Pulmonary artery endothelial cell (primary cell): ENCODE measurements around the gene PBX3. TPM values are rescaled to one million over a fixed set of nuclear protein-coding genes. Genes with fewer than 3 reads are reported as not detected.

Experiments
- DNase-seq: peaks from one replicate; pipeline ENCODE4 v3.0.0-alpha.2; 2011; ENCODE audit warnings: low read depth, low spot score
- total RNA-seq: library from RNA; depleted of rRNA; stranded (reverse); fragments of >200 nt; gene quantifications from 2 replicates; pipeline ENCODE4 v1.2.3, GENCODE V29; 2014

The PBX3 gene
- total RNA-seq, 1 donor from 2014 or later, result 9.2 TPM

DNA sequence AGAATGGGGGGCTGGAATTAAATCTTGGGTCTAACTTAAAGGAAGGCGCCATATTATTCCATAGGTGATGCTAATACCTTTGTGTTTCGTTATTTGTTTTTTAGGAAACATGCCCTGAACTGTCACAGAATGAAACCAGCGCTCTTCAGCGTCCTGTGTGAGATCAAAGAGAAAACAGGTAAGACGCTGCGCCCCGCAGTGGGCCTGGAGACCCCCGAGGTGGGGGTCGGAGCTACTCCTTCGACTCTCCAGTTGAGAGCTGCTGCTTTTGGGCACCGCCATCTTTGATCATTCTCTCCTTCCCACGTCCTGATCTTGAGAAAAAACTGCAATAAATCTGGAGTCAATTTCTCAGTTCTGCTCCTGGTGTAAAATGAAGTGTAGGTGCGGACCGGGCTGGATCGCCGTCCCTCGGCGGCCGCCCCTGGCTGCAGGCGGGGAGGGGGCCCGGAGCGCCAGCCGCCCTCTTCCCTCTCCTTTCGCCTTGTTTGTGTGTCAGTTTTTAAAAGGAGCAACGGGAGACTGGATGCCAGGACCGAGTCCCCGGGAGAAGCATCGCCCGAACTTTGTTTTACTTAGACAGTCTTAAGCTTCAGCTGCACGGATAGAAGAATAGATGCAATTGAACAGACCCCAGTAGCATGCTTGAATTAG is 1.4 kb downstream of the PBX3 start:
- no peak for DNase-seq

DNA sequence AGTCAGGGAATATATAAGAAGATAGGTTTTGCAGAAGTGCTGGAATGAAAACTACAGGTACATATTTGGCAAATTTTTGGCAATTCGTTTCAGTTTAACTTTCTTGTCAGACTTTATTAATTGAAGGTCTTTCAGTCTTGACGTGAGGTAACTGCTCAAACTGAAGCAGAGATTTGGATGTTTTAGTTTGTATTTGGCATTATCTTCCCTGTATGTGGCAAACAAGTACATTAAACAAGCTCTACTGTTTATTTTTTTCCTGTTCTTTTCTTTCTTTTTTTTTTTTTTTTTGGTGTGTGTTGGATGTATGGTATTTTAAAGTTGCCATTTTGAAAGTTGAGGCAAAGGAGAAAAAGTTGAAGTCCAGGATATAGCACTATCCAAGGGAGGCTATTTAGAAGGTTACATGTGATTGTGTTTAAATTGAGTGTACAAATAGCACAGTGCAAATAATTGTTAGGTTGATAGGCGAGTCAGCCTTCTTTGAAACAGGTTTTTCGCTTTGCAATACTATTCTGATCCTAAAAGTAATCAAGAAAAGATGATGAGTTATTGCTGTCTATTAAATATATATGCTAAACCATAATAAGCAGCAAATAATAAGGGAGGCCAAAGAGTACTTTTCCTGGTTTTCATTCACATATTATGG is 2.2 kb downstream of the PBX3 start:
- DNase-seq, result no peak

DNA sequence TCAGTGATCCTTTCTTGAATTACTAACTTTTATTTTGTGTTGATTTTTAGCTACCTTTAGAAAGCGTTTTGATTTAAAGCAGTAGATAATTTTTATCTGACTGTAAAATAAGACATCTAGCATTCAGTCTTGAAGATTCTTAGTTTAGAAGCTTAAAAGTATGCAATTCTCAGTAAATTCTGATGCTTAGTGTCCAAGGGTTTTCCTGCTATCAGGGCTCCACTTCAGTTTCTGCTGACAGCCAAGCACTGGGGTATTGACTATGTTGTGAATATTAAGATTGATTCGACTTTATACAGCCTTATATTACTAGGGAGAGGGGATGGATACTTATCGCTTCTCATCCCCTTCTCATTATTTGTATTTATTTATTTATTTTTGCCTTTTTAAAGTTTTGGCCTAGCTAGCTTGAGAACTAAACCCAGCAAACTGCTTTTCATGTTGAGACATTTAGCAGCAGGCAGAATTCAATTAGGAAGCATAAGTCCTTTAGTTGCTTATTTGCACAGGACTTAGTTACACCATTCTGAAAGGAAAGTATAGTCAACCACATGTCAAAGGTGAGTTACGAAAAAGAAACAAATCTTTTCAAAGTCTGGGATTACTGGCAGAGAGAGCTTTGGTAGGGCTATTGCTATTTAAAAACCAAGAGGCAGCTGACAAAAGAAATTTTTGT is 2.9 kb downstream of the PBX3 start:
- DNase-seq, result no peak

DNA sequence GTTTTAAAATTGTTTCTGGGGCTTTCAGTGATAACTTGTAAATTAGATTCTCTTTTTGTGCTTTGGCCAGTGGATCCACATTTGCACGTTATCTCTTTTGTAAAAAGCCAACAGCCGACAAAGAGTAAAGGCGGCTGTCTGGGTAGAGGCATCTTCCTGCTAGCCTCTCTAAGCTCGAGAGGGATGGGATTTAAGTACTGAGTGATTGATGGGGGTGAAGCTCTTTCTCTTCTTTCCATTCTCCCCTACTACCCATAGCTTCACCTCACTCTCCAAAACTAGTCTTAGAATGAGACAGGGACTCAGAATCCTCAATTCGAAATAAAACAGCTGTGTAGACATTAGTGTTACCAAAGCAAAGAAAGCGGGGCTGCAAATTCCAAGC is 3.4 kb downstream of the PBX3 start:
- DNase-seq, result no peak

DNA sequence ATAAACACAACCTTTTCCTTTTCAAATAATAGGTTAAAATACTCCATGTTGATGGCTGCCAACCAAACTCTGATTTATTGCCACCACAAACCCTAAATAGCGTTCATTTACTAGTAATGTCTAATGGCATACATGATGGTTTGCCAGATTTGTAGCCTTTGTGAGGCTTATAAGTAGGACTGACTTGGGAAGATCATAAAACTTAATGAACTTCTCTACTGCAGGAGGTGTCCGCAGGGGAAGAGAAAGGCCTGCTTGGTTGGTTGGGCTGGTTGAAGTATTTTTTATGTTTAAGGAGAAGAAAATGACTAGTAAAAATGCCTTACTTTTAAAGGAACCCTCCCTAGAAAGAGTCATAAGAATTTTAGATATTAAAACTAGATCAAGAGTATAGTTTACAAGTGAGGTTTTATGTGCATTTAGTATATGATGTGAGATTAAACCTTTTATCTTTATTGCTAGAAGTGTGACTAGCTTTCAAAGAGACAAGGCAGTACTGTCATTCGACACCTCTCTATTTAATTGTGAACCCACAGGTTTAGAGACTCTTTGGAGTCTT is 5.0 kb downstream of the PBX3 start:
- DNase-seq, result no peak

DNA sequence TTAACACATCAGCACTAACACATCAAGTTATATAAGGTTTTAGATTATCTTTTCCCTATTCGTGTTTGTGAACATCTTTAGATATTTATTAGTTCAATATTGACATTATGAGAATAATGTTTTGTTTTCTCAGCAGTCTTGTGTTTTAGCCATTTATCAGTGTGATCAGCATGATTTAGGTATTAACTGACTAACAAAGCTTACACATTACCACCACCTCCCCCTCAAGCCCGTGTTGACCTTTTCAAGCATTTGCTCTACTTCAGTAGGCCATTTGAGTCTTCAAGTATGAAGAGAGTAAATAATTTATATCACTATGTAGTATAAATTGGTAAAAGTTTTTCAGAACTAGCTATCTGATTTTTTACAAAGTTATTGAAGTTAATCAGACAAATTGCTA is 6.9 kb downstream of the PBX3 start:
- DNase-seq, result no peak

DNA sequence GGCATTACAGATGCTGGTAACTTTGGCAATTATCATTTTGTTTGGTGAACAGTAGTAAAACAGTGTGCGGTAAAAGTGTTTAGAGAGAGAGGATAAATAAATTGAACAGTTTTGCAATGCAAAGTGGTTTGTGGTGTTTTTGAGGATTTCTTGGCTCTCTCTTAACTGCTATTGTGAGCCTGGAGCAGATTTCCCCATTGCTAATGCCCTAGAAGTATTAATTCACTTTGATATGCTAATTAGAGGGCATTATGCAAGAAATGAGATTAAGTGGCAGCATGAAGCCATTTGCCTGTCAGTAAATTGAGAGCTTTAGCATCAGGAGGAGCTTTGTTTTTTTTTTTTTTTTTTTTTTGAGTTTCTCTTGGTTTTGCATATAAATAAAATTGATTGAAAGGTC is 8.2 kb downstream of the PBX3 start:
- DNase-seq, result no peak

DNA sequence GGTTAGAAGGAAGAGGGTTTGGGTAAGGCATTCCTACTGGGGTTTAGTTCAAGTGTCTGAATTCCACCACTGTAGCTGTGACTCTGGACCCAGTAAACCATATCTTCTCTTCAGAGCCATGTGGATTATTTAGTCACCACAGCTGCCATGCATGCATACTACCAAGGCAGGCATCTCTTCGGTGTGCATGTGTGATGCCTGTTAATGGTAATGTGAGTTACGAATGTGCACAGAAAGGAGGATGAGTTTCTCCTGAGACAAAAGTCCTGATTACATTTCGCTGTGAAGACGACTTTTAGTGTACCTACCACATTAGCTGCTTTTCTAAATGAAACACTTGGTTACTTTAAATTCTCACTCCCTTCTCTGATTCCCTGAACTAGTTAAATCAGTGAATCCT is 9.3 kb downstream of the PBX3 start:
- DNase-seq, result no peak

DNA sequence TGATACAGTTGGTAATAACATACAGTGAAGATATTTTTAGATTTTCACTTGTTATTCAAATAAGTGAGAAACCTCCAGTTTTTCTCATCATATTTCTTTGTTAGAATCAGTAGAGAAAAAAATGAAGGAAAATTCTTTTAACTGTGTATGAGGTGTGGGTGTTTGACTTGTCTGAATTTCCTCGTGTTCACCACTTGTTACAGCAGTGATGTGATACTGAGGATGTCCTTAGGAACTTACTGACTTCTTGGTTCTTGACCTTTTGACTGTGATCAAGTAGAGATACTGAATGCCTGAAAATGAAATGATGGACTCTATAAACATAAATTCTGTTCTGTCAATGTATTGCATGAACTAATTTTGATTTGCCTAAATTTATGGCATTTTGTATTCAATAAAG is 10.7 kb downstream of the PBX3 start:
- no peak for DNase-seq

DNA sequence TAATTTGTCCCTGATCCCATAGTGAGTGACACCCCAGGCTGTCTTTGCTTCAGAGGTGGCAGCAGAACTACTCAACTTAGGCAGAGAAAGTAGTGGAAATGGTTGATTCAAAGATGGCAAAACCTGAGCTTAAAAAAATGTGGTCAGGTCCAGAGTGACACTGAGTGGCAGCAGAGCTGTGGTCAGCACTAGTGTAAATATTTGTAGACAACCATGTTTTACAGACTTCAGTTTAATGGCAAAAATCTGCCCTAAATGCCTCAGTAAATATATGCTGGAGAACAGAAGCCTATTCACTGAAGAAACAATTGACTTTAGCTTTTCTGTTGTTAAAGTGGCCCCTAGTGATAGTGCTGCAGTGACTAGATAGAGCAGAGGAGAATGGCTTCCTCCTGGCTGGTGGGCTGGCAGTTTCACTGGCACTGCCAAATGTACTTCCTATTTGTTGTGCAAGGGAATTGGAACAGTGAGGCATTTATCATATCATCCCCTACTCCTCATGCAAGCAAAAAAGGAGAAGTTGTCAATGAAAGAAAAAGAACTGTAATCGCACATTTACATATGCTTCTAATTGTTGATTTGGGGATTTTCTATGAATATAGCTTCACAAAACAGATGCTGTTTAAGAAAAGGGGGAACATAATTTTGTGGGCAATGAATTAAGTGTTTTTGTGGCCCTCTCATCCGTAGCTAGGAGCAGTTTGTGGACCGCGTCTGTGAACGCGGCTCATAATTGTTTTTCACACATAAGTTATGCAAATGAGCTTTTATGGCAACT is 12.0 kb downstream of the PBX3 start:
- DNase-seq, result no peak

DNA sequence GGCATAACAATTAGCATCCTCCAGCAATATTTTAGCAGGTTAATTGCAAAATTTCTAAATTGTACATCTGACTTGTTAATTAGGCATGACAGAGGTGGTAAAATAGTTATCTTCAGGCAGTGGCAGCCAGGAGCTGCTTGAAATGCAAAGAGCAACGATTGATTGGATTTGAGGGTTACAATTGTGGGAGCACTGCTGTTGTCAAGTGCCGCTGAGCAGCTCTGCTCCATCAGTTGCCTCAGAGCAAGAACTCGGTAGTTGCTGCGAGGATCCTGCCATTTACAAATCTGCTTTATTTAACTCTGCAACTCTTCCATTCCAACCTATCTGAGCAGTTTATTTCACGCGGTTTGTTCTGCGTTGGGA is 12.6 kb downstream of the PBX3 start:
- no peak for DNase-seq

DNA sequence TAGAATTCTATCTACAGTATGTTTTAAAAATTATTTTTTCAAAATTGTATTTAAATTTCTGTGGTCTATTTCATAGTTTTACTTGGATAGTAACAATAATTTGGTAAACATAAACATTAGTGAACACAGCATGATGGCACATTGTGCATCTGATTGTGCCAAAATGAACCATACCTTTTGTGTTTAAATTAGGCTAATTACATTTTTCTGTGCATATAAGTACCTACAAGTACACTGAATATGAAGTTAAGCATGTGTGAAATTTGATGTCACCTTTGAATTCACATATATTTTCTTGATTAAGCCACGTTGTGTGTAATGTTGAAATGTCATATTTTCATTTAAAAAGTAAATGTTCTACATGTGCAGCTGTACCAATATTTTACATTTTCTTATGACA is 13.4 kb downstream of the PBX3 start:
- no peak for DNase-seq

DNA sequence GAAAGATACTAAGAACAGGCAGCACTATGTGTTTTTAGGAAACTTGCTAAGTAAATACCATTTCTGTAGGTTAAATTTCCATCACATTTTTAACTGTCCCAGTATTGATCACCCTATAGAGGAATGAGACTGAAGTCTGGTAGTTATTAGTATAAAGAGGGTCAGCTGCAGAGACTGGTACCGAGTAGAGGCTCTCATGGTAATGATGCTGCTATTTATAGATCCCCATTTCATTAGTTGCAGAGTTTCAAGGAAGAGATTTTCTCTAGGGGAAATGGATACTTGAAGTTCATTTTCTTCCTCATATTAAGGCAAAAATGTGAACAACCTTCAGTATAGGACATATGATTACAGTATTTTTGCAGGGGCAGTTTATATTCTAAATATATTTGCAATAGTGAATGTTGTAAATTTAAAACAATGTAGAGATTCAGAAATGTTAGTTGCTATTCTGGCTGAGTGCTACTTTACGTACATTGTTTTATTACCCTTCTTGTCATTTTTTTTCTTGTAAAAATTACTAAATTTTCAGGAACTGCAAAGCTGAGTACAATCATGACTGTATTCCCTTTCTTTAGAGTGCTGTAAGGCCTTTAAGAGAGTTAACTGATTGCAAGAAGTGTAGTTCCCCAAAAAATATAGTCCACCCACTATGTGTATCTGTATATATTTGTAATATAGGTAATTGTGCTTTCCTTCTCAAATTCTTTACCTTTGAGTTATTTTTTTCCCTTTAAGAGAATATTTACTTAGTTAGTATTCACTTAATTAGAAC is 14.7 kb downstream of the PBX3 start:
- DNase-seq, result no peak

DNA sequence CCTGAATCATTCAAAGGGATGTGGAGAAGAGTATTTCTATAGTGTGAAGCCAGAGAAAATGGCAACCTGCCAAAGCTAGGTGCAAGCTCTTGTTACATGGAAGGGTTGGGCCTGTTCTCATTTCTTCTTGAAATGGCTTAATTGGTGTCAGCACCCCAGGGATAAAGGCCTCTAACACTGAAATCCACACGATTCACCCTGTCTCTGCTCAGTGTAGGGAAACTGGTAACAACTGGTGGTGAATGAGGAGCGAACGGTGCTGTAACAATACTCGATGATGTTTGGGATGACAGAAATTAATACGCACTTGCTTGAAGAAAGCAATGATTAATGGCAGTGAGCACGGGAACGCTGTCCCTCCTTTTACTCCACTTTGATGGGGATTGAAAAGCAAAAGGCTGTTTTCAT is 16.2 kb downstream of the PBX3 start:
- no peak for DNase-seq

DNA sequence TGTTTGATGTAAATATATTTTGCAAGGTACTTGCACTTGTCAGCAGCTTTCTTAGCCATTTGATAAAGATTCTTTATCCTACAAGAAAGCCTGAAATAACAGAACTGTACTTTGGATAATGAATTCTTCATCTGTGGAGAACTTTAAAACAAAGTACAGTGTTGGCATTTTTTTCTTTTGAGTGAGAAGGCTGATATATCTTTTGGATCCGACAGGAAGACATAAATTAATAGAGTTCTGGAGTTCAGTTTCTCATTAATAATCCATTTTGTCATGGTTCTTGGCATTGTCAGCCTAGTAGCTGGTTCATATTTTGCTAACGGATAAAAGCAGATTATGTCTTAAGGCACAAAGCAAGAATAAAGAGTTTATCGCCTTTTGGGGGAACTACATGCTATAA is 17.0 kb downstream of the PBX3 start:
- no peak for DNase-seq

DNA sequence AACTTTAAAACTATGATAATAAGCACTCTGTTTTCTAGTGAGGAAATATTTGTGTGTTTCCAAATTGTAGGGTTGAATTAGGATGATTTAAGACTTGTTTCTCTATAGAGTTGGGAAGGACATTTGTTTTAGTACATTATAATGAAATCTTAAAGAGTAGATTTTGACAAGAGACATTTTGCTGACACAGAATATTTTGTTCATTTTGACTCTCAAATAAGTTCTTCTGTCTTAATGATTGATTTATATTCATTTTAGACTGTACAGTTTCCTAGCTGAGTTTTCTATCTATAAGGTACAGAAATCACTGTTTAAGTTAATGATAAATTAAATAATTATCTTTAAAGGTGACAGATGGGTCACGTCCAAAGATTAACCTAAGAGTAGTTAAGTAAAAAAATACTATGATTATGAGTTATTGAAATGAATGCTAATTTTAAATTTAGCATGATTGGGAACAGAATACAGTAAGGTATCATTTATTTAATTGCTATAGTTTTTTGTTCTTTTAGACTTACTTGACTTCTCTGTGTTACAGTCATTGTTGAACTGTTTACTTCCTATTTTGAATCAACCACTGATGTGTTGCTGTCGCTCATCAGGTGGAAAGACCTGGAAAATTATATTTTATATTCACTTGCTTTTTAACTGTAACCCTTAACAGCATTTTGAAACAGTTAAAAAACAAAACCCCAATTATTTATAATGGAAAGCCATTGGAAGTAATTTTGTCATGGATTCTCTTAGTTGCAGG is 19.5 kb downstream of the PBX3 start:
- no peak for DNase-seq

DNA sequence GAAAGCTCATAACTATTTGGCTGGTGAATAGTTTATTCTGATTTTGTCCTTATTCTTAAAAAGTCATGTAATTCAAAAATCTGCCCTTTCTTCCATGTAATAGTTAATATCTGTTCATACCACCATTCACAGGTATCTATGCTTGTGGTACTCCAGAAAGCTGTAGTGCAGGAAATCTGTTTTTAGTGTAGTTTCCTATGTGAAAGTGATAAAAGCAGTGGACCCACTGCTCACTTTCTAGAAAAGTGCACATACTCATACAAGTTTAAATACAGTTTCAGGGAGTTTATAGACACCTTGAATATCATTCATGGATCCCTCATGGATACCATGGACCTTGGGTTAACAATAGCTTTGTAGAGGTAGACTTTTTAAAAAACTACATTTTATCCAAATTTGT is 20.2 kb downstream of the PBX3 start:
- DNase-seq, result no peak

DNA sequence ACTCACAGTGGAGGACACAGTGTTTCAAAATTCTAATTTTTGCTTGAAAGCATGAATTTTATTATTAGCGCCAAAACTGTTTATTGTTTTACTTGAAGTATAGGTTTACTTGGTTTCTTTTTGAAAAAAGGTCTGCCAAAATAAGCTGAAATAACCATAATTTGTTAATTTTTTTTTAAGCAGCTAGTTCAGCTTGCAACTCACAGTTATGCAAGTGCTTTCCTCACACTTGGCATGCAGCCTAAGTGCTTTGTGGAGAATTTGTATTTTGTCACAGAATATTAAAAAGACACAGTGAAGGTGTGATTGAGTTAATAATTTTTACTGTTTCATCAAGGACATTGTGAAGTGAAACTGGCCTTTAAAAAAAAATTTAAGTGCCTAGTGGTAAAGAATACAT is 21.6 kb downstream of the PBX3 start:
- no peak for DNase-seq

DNA sequence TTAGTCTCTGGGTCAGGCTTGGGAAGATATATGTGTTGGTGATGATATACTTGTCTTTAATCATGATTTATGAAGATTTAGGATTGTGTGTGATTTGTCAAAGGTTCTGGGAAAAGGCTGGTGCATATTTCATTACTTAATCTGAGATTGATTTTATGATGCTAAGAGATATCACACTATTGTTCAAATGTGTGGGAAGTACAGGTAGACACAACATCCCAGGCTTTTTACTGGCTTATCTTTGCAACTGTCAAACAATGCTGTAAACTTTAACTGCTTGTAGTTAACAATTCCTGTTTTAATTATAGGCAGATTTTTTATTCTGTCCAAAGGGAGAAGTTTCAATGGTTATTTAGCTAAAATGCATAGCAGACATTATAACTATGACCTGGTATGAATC is 23.9 kb downstream of the PBX3 start:
- DNase-seq, result no peak

DNA sequence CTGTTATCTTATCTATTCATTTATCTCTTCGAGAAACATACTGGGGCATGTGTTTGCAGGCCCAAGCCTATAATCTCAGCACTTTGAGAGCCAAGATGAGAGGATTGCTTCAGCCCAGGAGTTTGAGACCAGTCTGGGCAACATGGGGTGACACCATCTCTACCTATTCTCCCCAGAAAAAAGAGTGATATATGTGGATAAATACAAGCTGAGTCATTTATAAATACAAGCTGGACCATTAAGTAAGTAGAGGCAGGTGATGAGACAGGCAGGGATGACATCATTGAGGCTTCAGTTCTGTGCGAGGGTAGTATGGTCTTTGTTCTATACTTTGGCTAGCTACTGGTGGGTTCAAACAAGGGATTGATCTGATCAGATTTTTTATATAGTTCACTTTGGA is 25.6 kb downstream of the PBX3 start:
- DNase-seq, result no peak

DNA sequence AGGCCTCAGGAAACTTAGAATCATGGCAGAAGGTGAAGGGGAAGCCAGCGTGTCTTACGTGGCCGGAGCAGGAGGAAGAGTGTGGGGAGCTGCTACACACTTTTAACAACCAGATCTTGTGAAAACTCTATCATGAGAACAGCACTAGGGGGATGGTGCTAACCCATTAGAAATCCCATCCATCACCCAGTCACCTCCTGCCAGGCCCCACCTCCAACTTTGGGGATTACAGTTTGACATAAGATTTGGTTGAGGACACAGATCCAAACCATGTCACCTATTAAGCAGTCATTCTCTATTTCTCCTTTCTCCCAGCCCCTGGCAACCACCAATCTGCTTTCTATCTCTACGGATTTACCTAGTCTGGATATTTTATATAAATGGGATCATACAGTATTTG is 26.9 kb downstream of the PBX3 start:
- no peak for DNase-seq
